SK-N-DZ (cell line): Measurements from ENCODE around the gene AGAP1.

Source experiments
- DNase-seq: peaks from one replicate; pipeline ENCODE4 v3.0.0-alpha.2; 2015; ENCODE audit warnings: low spot score

Gene AGAP1

DNA sequence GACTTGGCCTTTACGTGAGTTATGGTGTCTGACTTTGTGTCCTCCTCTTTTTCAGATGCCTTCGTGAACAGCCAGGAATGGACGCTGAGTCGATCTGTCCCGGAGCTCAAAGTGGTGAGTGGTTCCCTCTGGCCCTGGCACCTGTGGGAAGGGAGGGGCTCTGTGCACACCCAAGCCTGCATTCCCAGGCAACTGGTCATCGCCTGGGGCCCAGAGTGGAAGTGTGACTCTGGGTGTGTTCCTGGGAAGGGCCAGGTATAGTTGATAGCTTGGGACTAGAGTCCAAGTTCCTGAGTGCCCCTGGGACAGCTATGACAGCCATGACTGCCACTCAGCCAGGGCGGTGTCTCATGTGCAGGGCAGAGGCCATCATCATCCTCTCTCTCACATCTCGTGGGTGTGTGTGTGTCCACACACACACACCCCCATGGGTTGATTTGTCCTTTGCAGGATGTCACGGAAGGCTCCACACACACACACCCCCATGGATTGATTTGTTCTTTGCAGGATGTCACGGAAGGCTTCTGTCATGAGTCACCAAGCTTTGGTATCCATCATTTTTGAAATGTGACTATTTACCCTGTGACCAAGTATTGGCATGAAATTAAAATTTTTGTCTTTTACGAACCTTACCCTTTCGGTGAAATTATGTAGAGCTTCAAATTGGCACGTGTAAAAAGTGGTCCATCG, 215.4 kb downstream of the AGAP1 start:
- DNase-seq = no peak

DNA sequence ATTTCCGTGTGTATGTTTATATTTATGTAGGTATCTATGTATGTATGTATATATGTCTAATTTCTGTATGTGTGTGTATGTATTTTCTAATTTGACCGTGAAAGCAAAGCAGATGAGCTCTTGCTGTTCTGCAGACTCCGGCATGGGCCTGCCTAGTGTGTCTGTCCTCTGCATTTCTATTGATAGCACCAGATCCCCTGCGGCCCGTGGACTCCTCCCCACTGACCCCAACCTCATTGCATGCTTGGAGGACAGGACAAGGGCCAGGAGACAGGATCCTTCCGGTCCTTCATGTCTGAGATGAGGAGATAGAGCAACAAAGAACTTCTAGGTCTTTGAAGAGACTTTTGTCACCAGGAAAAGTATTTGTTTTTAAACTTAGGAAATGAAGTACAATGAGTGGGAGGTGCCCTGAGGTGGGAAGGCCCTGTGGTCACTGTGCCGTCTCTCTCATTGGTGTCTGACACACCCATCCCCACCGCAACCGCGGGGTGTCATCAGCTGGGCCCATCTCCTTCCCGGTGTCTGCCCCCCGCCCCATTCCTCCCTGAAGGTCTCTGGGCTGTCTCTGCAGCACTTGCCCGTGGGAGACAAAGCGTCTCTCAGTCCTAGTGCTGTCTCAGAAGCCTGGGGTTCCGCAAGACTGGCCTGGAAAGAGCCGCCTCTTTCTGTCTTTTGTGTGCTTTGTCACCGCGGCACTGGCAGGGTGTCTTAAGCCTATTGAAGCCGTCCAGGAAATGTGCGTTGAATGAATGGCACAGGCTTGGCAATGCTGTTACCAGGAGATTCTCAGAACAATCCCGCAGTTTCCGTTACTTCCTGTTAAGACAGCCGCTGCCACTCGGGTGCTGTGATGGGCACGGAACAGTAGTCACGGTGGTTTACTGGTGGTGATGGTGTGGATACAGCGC, 216.4 kb downstream of the AGAP1 start:
- DNase-seq = no peak

GRCh38 chr2:235710933-235711332, 217.1 kb downstream of the AGAP1 start:
- DNase-seq = no peak

GRCh38 chr2:235711527-235711926, 217.7 kb downstream of the AGAP1 start:
- no peak for DNase-seq

GRCh38 chr2:235712176-235712575, 218.3 kb downstream of the AGAP1 start:
- DNase-seq = no peak

GRCh38 chr2:235713189-235713588, 219.3 kb downstream of the AGAP1 start:
- DNase-seq = no peak

DNA sequence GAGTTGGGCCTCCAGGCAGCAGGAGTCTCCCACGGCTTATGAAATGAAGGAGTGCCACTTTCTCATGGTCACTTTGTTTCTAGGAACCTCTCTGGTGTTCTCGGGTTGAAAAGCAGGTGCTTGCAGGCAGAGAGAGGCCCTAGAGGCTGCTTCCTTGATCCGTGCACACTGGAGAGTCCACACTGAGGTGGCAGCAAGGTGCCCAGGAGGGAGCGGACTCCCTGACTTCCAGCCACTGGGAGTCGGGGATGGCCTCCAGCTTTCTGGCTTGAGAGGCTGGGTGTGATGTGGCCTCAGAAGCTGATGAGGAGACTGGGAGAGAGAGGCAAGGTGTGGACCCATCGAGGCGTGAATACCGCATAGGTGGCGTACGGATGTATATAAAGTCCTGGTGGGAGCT, 221.8 kb downstream of the AGAP1 start:
- no peak for DNase-seq

- no peak for DNase-seq
Measured at GRCh38 chr2:235716875-235717496, 223.1 kb downstream of the AGAP1 start.

- no peak for DNase-seq
Measured at GRCh38 chr2:235719146-235719942, 225.5 kb downstream of the AGAP1 start.

DNA sequence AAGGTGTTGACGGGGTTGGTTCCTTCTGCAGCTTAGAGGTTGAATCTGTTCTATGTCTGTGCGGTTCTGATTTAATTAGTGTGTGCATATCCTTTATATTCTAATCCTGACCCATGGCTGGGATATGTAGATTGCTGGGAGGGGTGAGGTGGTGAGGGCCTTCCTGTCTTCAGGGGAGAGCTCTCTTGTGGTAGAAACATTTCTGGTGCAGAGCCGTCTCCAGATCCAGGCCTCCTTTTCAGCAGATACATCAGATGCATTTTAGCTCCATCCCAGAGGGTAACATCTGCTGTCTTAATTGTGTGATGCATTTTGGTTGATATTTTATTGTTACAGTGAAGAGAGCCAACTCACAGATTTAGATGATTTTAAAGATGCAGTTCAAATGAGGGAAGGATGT, 227.8 kb downstream of the AGAP1 start:
- peak; percentile 51 for DNase-seq

GRCh38 chr2:235722869-235723268, 229.0 kb downstream of the AGAP1 start:
- DNase-seq = no peak

DNA sequence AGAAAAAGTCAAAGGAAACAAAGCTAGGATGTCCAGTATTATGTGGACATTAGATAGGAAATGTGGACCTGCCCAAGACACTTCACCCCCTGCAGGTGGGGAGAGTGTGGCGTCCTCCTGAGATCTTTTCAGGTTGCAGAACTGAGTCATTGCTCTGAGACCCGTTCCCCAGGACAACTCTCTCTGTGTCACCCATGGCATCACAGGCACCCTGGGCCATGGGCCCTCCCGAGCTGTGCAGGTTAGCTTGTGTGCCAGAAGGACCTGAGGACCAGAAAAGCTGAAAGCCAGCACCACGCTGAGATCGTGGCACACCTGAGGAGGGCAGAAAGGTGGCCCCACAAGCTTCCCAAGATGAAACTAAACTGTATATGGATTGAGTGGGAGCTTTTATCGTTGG, 229.5 kb downstream of the AGAP1 start:
- DNase-seq = no peak

- DNase-seq = no peak
Measured at GRCh38 chr2:235723811-235724465, 230.1 kb downstream of the AGAP1 start.

DNA sequence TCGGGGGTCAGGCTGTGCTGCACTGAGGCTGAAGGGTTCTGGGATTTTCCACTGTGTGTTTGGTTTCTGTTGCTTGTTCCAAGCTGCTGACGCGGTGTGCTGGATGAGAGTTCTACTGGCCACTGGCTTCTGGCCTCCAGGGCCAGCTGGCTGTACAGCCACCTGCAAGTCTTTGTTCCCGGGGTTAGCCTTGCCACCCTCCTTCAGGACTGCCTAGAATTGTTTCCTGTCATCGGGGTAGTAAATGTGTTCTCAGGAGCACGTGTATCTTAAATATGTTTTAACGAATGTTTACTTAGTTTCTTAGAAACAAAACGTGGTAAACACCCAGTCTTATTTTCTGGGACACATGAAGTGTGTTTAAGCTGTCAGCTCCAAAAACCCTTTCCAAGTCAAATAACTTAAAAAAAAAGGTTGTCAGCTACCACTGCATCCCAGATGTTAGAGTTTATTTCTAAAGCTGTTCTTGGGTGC, 231.2 kb downstream of the AGAP1 start:
- no peak for DNase-seq

DNA sequence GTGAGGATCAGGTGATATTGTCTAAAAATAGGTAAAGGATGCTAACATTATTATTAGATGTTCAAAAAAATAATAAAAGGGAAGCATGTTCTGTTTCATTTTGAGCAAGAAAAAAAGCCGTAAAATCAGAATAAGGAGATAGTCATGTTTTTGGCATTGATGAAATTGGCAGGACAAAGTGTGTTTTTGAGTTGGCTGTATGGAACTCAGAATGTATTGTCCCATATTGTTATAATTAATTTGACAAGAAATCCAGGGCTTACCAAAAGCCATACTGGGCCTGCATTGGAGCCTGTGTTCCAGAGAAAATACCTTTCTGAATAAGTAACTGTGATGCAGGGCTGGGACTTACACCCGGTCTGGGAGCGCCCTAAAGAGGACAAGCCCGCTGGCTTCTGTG, 232.0 kb downstream of the AGAP1 start:
- DNase-seq = no peak

GRCh38 chr2:235726554-235726953, 232.7 kb downstream of the AGAP1 start:
- DNase-seq = no peak

GRCh38 chr2:235727174-235727573, 233.3 kb downstream of the AGAP1 start:
- no peak for DNase-seq

DNA sequence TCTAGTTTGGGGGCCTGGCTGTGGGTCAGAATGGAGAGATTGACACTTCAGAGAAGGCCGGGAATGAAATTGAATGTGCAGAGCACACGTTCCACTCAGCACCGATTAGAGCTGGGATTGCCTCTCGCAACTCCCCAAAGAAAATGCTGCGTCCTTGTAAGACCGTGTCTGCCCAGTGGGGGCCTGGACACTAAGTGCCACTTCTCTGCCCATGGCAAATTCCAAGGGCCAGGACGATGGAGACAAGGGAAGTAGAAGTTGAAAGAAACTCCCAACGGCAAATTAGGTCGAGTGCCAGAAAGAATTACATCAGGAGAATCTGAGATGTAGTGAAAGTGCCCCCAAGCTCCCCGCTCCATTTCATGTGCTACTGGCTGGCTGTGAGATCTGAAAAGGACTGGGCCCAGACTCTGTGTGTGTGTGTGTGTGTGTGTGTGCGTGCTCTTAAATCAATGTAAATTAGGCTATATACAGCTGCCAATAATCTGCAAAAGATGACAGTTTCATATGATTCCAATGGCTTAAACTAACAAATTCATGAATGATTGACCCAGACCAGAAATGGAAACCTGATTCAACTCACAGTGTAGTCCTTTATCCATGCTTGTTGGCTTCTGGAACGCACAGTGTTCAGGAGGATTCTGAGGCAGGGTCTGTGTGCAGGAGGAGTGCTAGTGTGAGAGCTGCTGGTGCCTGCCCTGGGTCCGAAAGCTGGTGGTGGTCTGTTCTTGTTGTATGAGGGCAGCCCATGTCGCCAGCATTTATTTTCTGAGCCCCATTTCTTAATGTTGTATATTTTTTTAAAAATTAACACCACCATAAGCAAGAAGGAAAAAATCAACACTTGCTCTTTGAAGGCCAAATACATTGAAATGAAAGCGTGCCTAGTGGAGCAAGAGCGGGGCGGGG, 234.3 kb downstream of the AGAP1 start:
- no peak for DNase-seq

- no peak for DNase-seq
Measured at GRCh38 chr2:235728800-235729556, 235.1 kb downstream of the AGAP1 start.
